Measurements from ENCODE around the gene VPS13C. TPM values are rescaled to one million over a fixed set of nuclear protein-coding genes. Genes with fewer than 3 reads are reported as not detected.

VPS13C gene
- total RNA-seq, 1 donor from 2014 or later: 50.9 TPM

GRCh38 chr15:61893146-61893545, 167.1 kb downstream of the VPS13C start:
- no peak overlapping the region for H3K27ac Mint-ChIP-seq (ENCODE audit: unreplicated experiment)
- peaks cover 46% of the 10 kb centered on the region for H3K36me3 Mint-ChIP-seq (ENCODE audit: low read depth, unreplicated experiment)
- TF ChIP-seq CTCF (IDR thresholded peaks at IDR 0.05; ENCODE audit: unreplicated experiment): no peak
- peaks cover 3% of the 10 kb centered on the region for H3K4me1 Mint-ChIP-seq (ENCODE audit: unreplicated experiment)
- H3K9me3 Mint-ChIP-seq (ENCODE audit: unreplicated experiment): no peaks in the 10 kb centered on the region
- H3K4me3 Mint-ChIP-seq (ENCODE audit: unreplicated experiment): no peak overlapping the region
- no peaks in the 10 kb centered on the region for H3K27me3 Mint-ChIP-seq (ENCODE audit: unreplicated experiment)
- no peak for DNase-seq (ENCODE audit: low spot score)

GRCh38 chr15:61892140-61892539, 168.1 kb downstream of the VPS13C start:
- TF ChIP-seq CTCF (IDR thresholded peaks at IDR 0.05; ENCODE audit: unreplicated experiment): no peak
- no peak overlapping the region for H3K4me3 Mint-ChIP-seq (ENCODE audit: unreplicated experiment)
- peaks cover 39% of the 10 kb centered on the region for H3K36me3 Mint-ChIP-seq (ENCODE audit: low read depth, unreplicated experiment)
- H3K4me1 Mint-ChIP-seq (ENCODE audit: unreplicated experiment): peaks cover 3% of the 10 kb centered on the region
- no peak for DNase-seq (ENCODE audit: low spot score)
- no peaks in the 10 kb centered on the region for H3K27me3 Mint-ChIP-seq (ENCODE audit: unreplicated experiment)
- no peak overlapping the region for H3K27ac Mint-ChIP-seq (ENCODE audit: unreplicated experiment)
- H3K9me3 Mint-ChIP-seq (ENCODE audit: unreplicated experiment): no peaks in the 10 kb centered on the region

GRCh38 chr15:61890106-61890505, 170.1 kb downstream of the VPS13C start:
- Mint-ChIP-seq H3K4me3 (ENCODE audit: unreplicated experiment) (no peak overlapping the region), H3K27me3 (ENCODE audit: unreplicated experiment) (no peaks in the 10 kb centered on the region), H3K9me3 (ENCODE audit: unreplicated experiment) (no peaks in the 10 kb centered on the region), H3K4me1 (ENCODE audit: unreplicated experiment) (peaks cover 3% of the 10 kb centered on the region), H3K36me3 (ENCODE audit: low read depth, unreplicated experiment) (peaks cover 27% of the 10 kb centered on the region), H3K27ac (ENCODE audit: unreplicated experiment) (no peak overlapping the region)
- TF ChIP-seq CTCF (IDR thresholded peaks at IDR 0.05; ENCODE audit: unreplicated experiment): no peak
- DNase-seq (ENCODE audit: low spot score): no peak

- Mint-ChIP-seq H3K4me1 (ENCODE audit: unreplicated experiment) (peaks cover 3% of the 10 kb centered on the region), H3K36me3 (ENCODE audit: low read depth, unreplicated experiment) (peaks cover 23% of the 10 kb centered on the region), H3K27me3 (ENCODE audit: unreplicated experiment) (no peaks in the 10 kb centered on the region), H3K27ac (ENCODE audit: unreplicated experiment) (no peak overlapping the region), H3K4me3 (ENCODE audit: unreplicated experiment) (no peak overlapping the region), H3K9me3 (ENCODE audit: unreplicated experiment) (no peaks in the 10 kb centered on the region)
- no peak for DNase-seq (ENCODE audit: low spot score)
- no peak for TF ChIP-seq CTCF (IDR thresholded peaks at IDR 0.05; ENCODE audit: unreplicated experiment)
Measured at GRCh38 chr15:61889706-61890105, 170.5 kb downstream of the VPS13C start.

- DNase-seq (ENCODE audit: low spot score): no peak
- TF ChIP-seq CTCF (IDR thresholded peaks at IDR 0.05; ENCODE audit: unreplicated experiment): no peak
- Mint-ChIP-seq H3K9me3 (ENCODE audit: unreplicated experiment) (no peaks in the 10 kb centered on the region), H3K27ac (ENCODE audit: unreplicated experiment) (no peak overlapping the region), H3K36me3 (ENCODE audit: low read depth, unreplicated experiment) (peaks cover 10% of the 10 kb centered on the region), H3K27me3 (ENCODE audit: unreplicated experiment) (no peaks in the 10 kb centered on the region), H3K4me1 (ENCODE audit: unreplicated experiment) (peaks cover 3% of the 10 kb centered on the region), H3K4me3 (ENCODE audit: unreplicated experiment) (no peak overlapping the region)
Measured at GRCh38 chr15:61888074-61888780, 172.0 kb downstream of the VPS13C start.
